HG03139 (cell line): ENCODE data around the gene CUEDC1.
A peak's percentile ranks its signal among the peaks of the same experiment; 100 is the strongest.

Experiments
- ATAC-seq: cut with Tn5 transposase; IDR thresholded peaks from one replicate; pipeline ENCODE4 v1.9.1; 2021; ENCODE audit not compliant: unreplicated experiment

The CUEDC1 gene

DNA sequence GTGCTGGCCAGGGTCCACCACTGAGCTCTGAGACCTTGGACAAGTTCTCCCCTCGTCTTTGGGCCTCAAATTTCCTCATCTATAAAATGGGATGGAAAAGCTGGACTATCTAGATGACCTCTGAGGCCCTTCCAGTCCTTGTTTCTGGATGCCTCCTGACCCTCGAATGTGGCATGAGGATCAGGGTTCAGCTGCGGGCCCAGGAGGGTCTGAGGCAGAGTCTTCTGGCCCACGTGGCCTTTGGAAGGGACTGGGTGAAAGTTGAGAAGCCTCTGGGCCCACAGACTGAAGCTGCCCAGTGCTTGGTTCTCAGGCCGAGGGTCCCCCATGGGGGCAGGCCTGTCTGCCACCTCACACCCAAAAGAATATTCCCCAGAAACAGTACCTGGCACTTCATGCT, 88.5 kb downstream of the CUEDC1 start:
- no peak for ATAC-seq

DNA sequence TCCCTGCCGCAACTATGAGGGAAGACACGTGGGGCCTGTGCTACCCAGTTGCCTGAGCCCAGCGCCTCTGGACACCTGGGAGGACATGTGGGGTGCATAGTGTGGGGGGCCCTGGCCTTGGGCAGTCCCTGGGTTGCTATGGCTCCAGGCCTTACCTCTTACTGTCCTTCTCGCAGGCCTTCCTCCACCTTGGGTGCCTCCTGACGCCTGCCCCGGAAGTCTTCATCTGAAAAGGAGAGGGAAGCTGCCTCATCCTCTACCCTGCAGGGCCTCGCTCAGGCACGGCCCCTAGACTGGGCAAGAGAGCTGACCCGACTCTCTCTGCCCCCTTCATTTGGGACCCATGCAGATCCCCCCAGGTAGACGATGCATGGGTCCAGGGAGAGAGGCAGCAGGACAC, 88.9 kb downstream of the CUEDC1 start:
- no peak for ATAC-seq

DNA sequence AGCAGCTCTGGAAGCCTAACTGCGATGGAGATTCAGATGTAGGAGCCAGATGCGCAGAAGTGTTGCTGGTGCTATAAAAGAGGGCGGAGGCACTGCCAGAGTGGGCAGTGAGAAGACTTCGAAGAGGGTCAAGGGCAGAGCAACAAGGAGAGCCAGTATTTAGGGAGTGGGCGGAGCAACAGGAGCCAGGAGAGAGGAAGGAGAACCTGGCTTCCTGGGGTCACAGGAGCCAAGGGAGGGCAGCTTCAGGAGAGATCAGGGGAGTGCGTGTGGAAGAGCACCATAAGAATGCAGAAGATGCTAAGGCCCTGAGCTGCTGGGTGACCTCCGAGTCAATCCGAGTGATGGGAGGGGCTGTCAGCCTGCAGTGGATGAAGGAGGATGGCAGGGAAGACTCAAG, 90.9 kb downstream of the CUEDC1 start:
- no peak for ATAC-seq

DNA sequence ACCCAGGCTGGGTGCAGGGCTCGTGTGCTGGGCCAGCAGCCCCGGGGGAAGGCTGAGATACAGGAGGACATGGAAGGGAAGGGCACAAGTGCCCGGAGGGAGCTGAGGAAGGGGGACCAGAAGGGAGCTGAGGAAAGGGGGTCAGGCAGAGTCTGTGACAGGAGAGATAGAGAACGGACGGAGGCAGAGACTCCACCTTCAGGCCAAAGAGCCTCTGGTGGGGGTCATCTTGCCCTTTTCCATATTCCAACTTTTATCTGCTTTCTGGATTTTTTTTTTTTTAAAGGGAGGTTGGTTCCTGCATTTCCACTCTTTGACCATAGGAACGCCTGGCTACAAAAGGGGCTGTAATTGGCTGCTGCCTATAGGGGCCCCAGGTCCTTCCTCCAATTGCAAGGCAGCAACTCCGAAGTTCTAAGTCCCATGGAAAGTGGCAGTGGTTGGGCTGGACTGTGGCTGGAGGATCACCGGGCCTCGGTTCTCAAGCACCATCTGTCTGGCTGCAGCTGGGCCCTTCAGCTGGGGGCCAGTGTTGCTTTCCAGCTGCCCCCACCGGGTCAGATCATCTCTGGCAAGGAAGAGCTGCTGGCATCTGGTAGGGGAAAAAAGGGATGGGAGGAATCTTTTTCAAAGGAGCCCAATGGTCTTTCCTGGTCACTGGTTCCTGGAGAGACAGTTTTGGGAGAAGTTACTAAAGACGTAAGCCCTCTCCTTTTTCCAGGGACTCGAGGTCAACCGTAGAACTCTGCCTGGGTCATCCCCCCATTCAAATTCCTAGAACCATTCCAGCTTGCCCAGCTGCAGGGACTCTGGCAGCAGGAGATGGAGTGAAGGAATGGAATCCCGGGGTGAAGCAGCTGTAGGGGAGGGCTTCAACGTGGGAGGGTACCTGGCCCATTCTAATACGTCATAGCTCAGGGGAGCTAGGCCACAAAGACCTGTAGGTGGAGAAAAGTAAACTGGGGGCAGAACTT, 92.2 kb downstream of the CUEDC1 start:
- ATAC-seq, result no peak

- ATAC-seq, result no peak
Measured at GRCh38 chr17:57861790-57862693, 93.2 kb downstream of the CUEDC1 start.

- ATAC-seq, result no peak
Measured at GRCh38 chr17:57861000-57861789, 94.0 kb downstream of the CUEDC1 start.

DNA sequence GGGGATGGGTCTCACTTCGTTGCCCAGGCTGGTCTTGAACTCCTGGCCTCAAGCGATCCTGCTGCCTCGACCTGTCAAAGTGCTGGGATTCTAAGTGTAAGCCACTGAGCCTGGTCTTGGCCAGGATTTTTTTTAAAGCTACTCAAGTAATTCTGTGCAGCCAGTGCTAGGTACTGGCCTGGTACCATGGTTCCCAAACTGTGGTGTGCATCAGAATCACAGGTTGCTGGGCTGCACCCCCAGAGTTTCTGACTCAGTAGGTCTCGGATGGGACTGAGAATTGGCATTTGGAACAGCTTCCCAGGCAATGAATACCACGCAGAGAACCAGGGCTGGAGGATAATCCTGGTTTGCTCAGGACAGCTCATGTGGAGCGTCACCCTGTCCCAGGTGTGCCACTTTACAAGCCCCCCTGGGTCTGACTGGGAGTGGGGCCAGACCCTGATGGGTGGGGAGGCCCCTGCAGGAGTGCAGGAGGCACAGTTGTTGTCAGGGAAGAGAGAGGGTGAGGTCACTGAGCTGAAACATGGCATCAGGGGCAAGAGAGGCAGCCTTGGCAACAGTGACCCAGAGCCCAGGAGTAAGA, 94.7 kb downstream of the CUEDC1 start:
- no peak for ATAC-seq

GRCh38 chr17:57859601-57860413, 95.4 kb downstream of the CUEDC1 start:
- no peak for ATAC-seq

GRCh38 chr17:57858838-57859237, 96.4 kb downstream of the CUEDC1 start:
- no peak for ATAC-seq

DNA sequence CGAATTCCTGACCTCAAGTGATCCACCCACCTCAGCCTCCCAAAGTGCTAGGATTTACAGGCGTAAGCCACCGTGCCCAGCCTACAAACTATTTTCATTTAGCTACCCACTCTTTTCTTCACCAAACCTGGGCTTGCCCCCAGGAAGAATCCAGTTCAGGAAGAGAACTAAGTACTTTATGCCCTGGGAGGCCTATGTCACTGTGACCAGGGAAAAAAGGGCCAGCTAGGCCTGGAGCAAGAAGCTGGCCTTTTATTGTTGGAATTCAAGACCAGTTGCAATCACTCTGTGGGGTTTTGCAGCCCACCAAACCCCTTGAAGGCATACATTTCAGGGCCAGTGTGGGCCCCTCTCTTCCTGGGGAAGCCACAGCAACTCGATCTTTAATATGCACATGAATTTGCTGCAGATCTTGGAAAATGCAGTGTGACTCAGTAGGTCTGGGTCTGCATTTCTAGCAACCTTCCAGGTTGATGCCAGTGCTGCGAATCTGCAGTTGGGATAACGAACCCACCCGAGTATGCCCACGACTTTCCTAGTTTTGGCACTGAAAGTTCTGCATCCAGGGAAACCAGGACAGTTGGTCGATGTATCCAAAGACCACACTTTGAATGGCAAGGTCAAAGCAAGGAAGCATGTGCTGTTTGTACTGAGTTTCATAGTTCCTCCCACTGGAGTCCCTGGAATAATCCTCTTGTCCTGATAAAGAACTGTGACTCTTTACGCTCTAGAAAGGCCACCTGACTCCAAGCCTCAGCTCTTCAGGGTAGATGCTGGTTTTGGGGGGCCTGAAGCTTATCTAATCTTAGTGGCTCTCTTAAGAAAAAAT, 98.2 kb downstream of the CUEDC1 start:
- ATAC-seq, result no peak

DNA sequence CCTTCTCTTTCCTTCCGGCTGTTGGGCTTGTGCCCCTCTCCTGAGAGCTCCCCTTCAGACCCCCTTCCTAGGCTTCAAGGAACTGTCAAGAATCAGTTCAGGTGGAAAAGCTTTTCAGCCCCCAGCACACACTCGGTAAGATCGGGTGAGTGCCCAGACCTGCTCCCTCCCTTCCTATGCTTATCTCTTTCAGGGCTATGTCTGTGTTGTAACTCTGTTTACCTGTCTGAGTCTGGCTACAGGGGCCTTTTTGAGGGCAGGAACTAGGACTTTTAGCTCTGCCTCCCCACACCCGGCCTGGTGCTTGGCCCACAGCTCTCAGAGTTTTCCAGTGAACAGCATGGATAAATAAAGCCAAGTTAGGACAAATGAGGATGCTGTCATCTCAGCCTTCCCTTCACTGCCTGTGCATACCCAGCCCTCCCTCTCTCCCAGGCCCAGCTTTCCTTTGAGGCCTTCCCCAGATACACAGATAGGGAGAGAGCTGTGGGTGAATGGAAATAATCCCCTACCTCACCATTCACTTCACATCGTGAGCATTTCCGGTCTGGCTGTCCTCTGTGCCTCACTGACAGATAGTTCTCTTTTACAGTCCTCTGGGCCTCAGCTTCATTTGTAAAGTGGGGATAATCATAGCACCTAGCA, 99.7 kb downstream of the CUEDC1 start:
- ATAC-seq, result no peak

DNA sequence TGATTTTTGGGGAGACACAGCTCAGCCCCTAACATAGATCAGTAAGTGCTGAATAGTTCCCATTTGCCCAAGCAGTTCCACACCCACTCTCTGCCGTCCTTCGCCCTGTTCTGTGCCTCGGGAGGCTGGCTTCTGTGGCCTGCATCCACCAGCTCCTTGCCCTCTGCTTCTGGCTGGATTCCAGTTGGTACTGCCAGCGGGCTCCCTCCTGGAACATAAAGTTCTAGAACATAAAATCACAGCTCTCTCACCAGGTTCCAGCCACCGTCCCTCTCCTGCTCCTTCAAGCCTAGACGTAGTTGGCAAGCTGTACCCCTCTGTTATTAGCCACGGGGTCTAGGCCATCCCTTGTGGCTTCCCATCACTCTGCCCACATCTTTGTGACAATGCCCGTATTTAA, 101.5 kb downstream of the CUEDC1 start:
- no peak for ATAC-seq

GRCh38 chr17:57852955-57853328, 102.3 kb downstream of the CUEDC1 start:
- no peak for ATAC-seq

DNA sequence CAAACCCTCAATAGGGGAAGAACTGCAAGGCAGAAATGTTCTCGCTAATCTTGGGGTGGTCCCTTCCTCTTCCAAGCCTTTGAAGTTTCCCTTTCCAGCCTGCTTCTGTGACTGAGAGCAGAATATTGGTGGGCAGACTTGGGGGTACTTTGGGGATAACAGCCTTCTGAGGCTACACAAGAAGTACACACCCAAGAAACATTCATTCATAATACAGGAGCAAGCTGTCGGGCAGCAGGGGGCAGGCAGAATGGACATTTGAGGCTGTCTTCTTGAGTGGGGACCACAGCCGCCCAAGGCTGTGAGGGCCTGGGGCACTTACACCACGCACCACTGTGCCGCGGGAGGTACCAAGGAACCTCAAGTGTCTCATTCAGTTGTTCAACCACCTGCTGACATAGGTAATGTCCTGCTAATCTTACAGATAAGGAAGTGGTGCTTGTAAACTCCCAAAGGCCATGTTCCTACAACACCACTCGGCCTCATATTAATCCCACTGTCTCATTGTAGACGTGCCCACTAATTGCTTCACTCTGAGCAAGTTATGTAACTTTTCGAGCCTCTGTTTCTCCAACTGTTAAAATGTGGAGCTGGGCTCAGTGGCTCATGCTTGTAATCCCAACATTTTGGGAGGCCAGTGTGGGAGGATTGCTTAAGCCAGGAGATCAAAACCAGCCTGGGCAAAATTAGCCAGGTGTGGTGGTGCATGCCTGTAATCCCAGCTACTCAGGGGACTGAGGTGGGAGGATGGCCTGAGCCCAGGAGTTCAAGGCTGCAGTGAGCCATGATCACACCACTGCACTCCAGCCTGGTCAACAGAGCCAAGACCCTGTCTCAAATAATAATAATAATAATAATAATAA, 102.9 kb downstream of the CUEDC1 start:
- no peak for ATAC-seq

GRCh38 chr17:57849874-57850754, 105.1 kb downstream of the CUEDC1 start, which contains the start of gene MRPS23:
TSS of gene MRPS23 (minus strand) at chr17:57850044. CDS start at chr17:57850010, 34 bp downstream.
- peak; percentile 95 for ATAC-seq

DNA sequence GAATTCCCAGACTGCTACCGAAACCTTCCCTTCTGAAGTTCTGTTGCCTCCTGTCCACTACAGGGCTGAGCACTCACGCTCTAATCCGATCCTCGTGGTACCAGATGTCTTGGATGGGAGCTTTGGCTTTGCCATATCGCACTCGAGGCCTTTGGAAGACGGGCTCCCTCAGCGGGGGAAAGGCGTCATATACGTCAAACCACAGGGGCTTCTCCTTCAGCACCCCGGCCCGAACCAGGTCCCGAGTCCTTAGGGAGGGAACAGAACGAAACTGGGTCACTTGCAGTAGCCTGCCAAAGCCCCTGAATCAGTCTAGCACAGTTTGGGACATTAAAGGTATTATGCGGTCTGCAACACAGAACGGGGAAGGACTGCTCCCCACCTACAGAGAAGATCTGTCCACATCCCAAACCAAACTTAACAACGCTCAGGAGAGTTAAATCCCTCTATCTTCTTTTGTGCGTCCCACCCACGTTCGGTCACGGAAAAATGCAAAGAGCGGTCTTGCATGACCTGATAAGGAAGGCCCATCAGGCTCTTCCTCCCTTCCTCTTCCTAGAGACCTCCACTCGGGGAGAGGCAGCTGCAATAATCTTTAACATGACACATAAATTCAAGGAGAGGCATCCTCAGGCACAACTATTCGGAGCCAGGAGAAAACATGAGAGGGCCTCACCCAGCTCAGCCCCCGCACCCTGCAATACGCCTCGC, 105.9 kb downstream of the CUEDC1 start:
- peak; percentile 22 for ATAC-seq
